HFF-Myc (cell line): ENCODE measurements around the gene TRABD2A.

Experiments
- DNase-seq: peaks from one replicate; pipeline ENCODE4 v3.0.0-alpha.2; 2011; ENCODE audit warnings: low read depth; ENCODE audit errors: extremely low read depth
- H3K4me3 ChIP-seq: replicated peaks from 2 replicates; pipeline ENCODE4 v1.5.1; 2011; ENCODE audit warnings: low read depth, mild to moderate bottlenecking, control low read depth, low read length
- TF ChIP-seq, protein P1 (sequence below): IDR thresholded peaks from 2 replicates; pipeline ENCODE4 v1.5.1; 2012; ENCODE audit warnings: mild to moderate bottlenecking, low read depth, low read length, control low read depth; ENCODE audit errors: missing control alignments

The TRABD2A gene

DNA sequence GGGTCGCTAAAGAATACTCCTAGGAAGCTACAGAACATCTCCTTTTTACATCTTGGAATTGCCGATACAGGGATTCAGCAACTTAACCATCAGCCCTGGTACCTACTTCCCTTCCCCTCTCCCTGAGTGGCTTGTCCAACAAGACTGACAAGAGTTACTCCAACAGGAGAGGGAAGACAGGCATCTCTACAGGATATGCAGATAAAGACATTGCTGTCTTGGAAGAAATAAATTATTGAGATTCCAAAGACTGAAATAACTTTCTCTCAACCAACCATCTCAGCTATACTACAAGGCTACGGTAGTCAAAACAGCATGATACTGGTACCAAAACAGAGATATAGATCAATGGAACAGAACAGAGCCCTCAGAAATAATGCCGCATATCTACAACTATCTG, 87.2 kb downstream of the TRABD2A start:
- TF ChIP-seq, protein P1, sequence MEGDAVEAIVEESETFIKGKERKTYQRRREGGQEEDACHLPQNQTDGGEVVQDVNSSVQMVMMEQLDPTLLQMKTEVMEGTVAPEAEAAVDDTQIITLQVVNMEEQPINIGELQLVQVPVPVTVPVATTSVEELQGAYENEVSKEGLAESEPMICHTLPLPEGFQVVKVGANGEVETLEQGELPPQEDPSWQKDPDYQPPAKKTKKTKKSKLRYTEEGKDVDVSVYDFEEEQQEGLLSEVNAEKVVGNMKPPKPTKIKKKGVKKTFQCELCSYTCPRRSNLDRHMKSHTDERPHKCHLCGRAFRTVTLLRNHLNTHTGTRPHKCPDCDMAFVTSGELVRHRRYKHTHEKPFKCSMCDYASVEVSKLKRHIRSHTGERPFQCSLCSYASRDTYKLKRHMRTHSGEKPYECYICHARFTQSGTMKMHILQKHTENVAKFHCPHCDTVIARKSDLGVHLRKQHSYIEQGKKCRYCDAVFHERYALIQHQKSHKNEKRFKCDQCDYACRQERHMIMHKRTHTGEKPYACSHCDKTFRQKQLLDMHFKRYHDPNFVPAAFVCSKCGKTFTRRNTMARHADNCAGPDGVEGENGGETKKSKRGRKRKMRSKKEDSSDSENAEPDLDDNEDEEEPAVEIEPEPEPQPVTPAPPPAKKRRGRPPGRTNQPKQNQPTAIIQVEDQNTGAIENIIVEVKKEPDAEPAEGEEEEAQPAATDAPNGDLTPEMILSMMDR: no peak
- H3K4me3 ChIP-seq: no peak overlapping the region
- DNase-seq: no peak

DNA sequence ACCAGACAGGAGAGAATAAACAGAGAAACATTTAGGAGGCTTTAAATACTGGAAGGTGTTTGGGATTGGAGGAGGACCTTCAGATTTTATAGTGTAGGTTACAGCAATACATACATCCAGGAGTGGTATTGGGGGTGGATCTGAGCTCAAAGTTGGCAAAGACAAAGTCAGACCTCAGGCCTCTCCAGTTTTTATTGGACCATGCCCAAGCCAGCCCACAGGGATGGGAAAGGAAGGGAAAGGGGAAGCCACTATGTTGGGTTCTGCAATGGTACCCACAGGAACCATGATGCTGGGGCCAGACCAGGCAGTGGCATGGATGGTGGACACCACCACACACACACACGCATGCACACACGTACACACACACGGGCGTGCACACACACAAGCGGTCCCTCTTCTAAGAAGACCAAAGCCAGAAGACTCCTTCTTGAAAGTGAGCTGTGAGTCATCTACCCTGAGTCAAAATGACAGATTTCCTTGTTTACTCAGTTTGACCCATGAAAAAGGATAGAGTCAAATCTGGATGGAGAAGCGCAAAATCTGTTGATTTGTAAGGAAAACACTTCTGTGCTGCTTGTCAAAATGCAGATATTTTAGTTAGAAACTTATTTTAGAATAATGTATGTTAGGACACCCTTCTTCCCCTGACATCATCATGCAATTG, 87.9 kb downstream of the TRABD2A start:
- DNase-seq: no peak
- H3K4me3 ChIP-seq: no peak overlapping the region
- TF ChIP-seq, protein P1: no peak

DNA sequence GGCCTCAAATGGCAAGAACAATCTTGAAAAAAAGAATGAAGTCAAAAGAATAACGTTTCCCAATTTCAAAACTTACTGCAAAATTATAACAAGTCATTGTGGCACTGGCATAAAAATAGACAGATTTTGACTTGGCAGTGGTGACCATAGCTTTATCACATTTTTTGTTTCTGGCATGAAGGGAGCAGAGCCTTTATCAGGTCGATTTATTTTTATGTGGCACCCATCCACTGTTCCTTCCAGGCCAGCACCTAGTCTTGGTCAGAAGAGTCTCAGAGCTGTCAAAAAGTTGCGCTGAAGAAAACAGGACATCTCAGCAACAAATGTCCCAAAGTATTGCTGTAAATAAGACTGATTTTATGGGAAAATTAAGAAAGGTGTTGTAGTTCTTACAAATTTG, 92.4 kb downstream of the TRABD2A start:
- DNase-seq: no peak
- TF ChIP-seq, protein P1: no peak
- no peak overlapping the region for H3K4me3 ChIP-seq

DNA sequence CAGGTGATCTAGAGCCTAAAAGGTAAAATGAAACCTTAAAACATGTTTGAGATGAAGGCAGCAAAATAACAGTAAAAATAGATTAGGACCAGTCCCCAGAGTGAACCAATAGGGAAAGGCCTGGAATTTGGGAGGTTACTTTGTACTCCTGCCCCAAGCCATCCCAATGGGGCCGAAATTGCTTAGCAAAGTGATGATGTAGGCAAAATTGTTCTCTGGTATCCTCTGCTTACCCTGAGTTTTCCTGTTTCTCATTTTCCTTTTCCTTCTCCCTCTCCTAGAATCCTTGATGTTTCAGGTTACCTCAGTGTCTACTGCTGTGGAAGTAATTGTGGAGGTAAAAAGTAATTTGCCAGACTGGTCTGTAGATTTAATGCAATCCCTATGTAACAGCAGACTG, 92.9 kb downstream of the TRABD2A start:
- H3K4me3 ChIP-seq: no peak overlapping the region
- TF ChIP-seq, protein P1: no peak
- no peak for DNase-seq

DNA sequence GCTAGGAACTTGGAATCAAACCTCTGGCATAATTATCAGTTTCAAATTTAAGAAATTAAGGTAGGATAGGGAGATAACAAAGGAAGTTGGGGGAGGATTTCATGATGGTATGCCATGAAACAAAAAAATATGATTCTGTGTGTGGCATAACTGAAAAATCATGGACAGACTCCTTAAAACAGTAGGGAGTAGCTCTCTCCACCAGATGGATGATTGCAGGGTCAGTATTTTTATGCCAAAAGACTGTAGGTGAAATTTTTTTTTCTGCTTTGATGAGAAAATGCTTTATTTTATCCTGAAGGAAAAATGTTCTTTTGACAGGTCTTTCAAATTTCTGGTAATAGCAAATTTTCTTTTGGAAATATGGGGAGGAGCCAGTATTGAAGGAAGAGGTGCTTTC, 94.3 kb downstream of the TRABD2A start:
- no peak overlapping the region for H3K4me3 ChIP-seq
- no peak for DNase-seq

DNA sequence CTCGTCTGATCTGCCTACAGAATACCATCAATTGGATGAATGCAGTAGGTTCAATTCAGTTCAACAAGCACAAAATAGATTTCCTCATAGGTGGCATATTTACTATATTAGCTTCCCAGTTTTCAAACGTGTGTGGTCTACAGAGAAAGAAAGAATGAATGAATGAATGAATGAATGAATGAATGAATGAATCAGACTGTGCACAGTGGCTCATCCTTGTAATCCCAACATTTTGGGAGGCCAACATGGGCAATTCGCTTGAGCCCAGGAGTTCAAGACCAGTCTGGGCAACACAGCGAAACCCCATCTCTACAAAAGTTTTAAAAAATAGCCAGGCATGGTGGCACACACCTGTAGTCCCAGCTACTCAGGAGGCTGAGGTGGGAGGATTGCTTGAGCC, 94.9 kb downstream of the TRABD2A start:
- no peak overlapping the region for H3K4me3 ChIP-seq
- TF ChIP-seq, protein P1: no peak
- DNase-seq: no peak

More for the DNA sequence above, 94.3 kb downstream of the TRABD2A start:
- TF ChIP-seq, protein P1: no peak
